Stimulated activated CD4-positive, alpha-beta T cell treated with anti-CD3 and anti-CD28 coated beads, TNF-alpha, amount 100 ng/mL, for 4 hours (primary cell): ENCODE results near the gene ATXN1.

Source experiments
- DNase-seq, 3 experiments: peaks; one replicate each; pipeline ENCODE4 v3.0.0-alpha.2; 2020; ENCODE audit warnings: low read depth in 3 of 3

ATXN1 gene

DNA sequence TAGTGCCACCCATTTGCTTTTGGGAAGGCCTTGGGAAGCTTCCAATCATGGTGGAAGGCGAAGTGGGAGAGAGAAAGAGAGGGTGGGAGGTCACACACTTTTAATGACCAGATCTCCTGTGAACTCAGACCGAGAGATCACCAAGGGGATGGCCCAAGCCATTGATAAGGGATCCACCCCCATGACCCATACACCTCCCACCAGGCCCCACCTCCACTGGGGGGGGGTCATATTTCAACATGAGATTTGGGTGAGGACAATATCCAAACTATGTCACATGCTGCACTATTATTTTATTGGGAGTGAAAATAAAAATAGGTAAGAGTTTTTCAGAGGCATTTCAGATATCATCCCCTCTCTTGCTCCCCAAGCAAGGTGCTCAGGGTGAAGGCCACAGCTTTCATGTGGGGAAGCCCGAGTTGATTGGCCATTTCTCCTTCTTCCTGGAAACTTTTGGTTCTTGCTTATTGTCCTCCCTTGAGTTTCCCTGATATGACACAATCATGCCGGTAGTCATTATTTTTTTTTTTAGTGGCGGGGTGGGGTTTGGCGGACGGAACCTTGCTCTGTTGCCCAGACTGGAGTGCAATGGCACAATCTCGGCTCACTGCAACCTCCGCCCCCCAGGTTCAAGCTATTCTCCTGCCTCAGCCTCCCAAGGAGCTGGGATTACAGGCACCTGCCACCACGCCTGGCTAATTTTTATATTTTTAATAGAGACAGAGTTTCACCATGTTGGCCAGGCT is 507.7 kb downstream of the ATXN1 start:
- DNase-seq = no peak

DNA sequence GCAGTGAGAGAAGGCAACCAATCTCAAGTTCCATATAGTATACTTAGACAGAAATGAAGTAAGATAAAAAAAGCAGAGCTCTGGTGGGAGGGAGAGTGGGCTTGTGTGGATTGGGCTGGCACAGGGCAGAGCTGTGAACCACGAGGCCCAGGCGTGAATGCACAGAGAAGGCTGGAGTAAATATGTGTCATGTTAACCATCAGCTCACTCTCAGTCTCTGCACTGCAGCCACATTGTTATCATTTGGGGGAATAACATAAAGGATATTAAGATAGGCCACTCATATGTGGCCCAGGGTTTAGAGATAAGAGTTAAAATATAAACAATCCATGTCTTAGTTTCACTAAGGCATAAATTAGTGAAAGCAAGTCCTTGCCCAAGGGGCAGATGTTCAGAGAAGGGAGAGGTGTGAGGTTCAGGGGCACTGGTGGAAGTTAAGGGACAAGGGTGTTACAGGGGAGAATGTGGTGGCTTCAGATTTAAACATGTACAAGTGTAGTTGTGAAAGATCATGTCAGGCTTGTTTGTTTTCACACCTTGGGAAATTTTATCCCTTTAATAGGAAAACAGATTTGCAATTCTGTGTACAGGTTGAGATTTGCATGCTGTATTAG is 508.5 kb downstream of the ATXN1 start:
- no peak for DNase-seq

DNA sequence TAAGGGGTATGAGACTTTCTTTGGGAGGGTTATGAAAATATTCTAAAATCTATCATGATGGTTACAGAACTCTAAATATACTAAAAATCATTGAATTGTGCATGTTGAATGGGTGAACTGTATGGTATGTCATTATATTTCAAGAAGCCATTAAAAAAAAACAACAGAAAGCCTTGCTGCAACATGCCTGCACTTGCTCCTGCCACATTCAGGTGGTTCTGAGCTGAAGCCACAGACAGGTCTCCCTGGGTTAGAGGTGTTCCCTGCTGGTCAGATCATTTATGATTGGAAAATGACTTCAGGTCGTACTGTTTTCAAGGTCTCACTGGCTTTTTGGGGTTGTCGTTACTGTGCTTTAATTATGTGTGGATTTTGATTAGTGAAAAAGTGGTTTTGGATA is 509.6 kb downstream of the ATXN1 start:
- no peak for DNase-seq

DNA sequence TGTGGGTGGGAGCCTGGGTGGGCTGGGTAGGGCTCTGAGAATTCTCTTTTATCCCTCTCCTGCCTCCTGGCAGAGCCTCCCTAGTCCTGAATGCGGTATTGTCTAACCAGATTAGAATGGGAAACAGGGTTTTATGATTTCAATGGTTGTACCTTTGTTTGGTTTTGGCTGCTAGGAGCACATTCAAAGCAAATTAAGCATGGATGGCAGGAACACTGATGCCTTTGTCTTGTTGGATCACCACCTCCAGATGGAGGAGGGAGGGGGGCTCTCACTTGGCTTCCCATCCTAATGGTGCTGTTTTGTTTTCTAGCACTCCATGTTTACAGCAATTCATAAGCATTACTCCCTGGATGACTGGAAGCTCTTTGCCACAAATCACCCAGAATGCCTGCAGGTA is 511.3 kb downstream of the ATXN1 start:
- no peak for DNase-seq
